ENCODE results near the gene SLC25A1. TPM values are rescaled to one million over a fixed set of nuclear protein-coding genes. Genes with fewer than 3 reads are reported as not detected.

Gene SLC25A1
- total RNA-seq, 1 experiment from 2014 or later = 201 TPM

DNA sequence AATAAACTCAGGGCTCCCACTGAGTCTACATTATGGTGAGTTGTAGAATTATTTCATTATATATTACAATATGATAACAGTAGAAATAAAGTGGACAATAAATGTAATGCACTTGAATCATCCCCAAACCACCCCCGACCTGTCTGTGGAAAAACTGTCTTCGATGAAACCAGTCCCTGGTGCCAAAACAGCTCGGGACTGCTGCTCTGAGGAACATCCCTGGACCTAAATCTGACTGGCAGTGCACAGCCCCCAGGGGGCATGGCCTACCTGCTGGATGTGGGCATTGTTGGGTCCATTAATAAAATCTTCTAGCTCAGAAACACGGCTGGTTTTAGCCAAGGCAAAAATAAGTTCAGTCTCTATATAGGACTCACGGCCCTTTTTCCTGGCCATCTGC lies 29.3 kb upstream of the SLC25A1 start (continued):
- TF ChIP-seq E2F1 (CRISPR knock-in tag; IDR thresholded peaks at IDR 0.05) (no peak), ERG (CRISPR knock-in tag; IDR thresholded peaks at IDR 0.05) (no peak), ZNF121 (CRISPR knock-in tag; IDR thresholded peaks at IDR 0.05) (no peak), KAT7 (CRISPR knock-in tag; IDR thresholded peaks at IDR 0.05; ENCODE audit: borderline replicate concordance) (no peak), ETV6 (CRISPR knock-in tag; IDR thresholded peaks at IDR 0.05) (no peak), ZMAT4 (CRISPR knock-in tag; IDR thresholded peaks at IDR 0.05) (no peak), GRHL2 (CRISPR knock-in tag; IDR thresholded peaks at IDR 0.05; ENCODE audit: insufficient replicate concordance, severe bottlenecking) (no peak), NR2C2 (CRISPR knock-in tag; IDR thresholded peaks at IDR 0.05) (no peak), ZNF263 (CRISPR knock-in tag; IDR thresholded peaks at IDR 0.05; ENCODE audit: low read depth) (no peak), SMAD3 (CRISPR knock-in tag; IDR thresholded peaks at IDR 0.05; ENCODE audit: borderline replicate concordance) (no peak)
- TF ChIP-seq, protein P1, sequence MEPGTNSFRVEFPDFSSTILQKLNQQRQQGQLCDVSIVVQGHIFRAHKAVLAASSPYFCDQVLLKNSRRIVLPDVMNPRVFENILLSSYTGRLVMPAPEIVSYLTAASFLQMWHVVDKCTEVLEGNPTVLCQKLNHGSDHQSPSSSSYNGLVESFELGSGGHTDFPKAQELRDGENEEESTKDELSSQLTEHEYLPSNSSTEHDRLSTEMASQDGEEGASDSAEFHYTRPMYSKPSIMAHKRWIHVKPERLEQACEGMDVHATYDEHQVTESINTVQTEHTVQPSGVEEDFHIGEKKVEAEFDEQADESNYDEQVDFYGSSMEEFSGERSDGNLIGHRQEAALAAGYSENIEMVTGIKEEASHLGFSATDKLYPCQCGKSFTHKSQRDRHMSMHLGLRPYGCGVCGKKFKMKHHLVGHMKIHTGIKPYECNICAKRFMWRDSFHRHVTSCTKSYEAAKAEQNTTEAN (CRISPR knock-in tag; IDR thresholded peaks at IDR 0.05) = no peak
- TF ChIP-seq, protein P2, sequence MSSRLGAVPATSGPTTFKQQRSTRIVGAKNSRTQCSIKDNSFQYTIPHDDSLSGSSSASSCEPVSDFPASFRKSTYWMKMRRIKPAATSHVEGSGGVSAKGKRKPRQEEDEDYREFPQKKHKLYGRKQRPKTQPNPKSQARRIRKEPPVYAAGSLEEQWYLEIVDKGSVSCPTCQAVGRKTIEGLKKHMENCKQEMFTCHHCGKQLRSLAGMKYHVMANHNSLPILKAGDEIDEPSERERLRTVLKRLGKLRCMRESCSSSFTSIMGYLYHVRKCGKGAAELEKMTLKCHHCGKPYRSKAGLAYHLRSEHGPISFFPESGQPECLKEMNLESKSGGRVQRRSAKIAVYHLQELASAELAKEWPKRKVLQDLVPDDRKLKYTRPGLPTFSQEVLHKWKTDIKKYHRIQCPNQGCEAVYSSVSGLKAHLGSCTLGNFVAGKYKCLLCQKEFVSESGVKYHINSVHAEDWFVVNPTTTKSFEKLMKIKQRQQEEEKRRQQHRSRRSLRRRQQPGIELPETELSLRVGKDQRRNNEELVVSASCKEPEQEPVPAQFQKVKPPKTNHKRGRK (CRISPR knock-in tag; IDR thresholded peaks at IDR 0.05; ENCODE audit: borderline replicate concordance) = no peak
- TF ChIP-seq, protein P3, sequence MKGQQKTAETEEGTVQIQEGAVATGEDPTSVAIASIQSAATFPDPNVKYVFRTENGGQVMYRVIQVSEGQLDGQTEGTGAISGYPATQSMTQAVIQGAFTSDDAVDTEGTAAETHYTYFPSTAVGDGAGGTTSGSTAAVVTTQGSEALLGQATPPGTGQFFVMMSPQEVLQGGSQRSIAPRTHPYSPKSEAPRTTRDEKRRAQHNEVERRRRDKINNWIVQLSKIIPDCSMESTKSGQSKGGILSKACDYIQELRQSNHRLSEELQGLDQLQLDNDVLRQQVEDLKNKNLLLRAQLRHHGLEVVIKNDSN (CRISPR knock-in tag; IDR thresholded peaks at IDR 0.05) = no peak

DNA sequence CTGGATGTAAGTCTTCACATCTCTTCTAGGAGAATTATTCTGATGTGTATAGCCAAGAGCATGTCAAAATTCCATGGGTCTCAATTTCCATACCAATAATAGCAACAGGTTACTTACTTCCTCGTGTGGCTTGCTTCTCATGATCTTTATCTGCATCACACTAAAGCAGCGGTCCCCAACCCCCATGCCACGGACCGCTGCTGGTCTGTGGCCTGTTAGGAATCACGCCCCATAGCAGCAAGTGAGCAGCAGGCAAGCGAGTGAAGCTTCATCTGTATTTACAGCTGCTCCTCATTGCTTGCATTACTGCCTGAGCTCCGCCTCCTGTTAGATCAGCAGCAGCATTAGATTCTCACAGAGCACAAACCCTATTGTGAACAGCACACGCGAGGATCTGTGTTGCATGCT lies 28.9 kb upstream of the SLC25A1 start:
- Mint-ChIP-seq H3K27me3 (ENCODE audit: low read depth) (no peaks in the 10 kb centered on the region), H3K27ac (peak overlapping the region; percentile 54; the same call in 1 of the 2 replicates), H3K36me3 (peaks cover 22% of the 10 kb centered on the region), H3K9me3 (peaks cover 5% of the 10 kb centered on the region), H3K4me3 (no peak overlapping the region), H3K4me1 (peaks cover 5% of the 10 kb centered on the region)
- DNase-seq (ENCODE audit: low spot score) (no peak), ATAC-seq (no peak)
- ChIA-PET POLR2A (no interaction called here), CTCF (interaction anchor here (0.5 to 0.6 kb wide), 2 partner anchors 117 to 266 kb away, joined by 3 to 4 read pairs; no protein-coding TSS in a partner anchor)
- TF ChIP-seq ETV6 (CRISPR knock-in tag; IDR thresholded peaks at IDR 0.05) = no peak
- TF ChIP-seq SP1 (CRISPR knock-in tag; conservative IDR thresholded peaks at IDR 0.05) = no peak
- no peak for TF ChIP-seq ZNF219 (CRISPR knock-in tag; IDR thresholded peaks at IDR 0.05; ENCODE audit: borderline replicate concordance)
- TF ChIP-seq TP53 (CRISPR knock-in tag; IDR thresholded peaks at IDR 0.05) = no peak
- TF ChIP-seq TEAD1 (CRISPR knock-in tag; IDR thresholded peaks at IDR 0.05) = no peak
- no peak for TF ChIP-seq FOXJ3 (CRISPR knock-in tag; IDR thresholded peaks at IDR 0.05; ENCODE audit: borderline replicate concordance)
- no peak for TF ChIP-seq ZNF416 (CRISPR knock-in tag; IDR thresholded peaks at IDR 0.05)
- no peak for TF ChIP-seq ERG (CRISPR knock-in tag; IDR thresholded peaks at IDR 0.05)
- no peak for TF ChIP-seq ZNF317 (CRISPR knock-in tag; IDR thresholded peaks at IDR 0.05; ENCODE audit: borderline replicate concordance, low read depth)
- TF ChIP-seq, protein P4, sequence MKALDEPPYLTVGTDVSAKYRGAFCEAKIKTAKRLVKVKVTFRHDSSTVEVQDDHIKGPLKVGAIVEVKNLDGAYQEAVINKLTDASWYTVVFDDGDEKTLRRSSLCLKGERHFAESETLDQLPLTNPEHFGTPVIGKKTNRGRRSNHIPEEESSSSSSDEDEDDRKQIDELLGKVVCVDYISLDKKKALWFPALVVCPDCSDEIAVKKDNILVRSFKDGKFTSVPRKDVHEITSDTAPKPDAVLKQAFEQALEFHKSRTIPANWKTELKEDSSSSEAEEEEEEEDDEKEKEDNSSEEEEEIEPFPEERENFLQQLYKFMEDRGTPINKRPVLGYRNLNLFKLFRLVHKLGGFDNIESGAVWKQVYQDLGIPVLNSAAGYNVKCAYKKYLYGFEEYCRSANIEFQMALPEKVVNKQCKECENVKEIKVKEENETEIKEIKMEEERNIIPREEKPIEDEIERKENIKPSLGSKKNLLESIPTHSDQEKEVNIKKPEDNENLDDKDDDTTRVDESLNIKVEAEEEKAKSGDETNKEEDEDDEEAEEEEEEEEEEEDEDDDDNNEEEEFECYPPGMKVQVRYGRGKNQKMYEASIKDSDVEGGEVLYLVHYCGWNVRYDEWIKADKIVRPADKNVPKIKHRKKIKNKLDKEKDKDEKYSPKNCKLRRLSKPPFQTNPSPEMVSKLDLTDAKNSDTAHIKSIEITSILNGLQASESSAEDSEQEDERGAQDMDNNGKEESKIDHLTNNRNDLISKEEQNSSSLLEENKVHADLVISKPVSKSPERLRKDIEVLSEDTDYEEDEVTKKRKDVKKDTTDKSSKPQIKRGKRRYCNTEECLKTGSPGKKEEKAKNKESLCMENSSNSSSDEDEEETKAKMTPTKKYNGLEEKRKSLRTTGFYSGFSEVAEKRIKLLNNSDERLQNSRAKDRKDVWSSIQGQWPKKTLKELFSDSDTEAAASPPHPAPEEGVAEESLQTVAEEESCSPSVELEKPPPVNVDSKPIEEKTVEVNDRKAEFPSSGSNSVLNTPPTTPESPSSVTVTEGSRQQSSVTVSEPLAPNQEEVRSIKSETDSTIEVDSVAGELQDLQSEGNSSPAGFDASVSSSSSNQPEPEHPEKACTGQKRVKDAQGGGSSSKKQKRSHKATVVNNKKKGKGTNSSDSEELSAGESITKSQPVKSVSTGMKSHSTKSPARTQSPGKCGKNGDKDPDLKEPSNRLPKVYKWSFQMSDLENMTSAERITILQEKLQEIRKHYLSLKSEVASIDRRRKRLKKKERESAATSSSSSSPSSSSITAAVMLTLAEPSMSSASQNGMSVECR (CRISPR knock-in tag; IDR thresholded peaks at IDR 0.05; ENCODE audit: borderline replicate concordance) = no peak
- no peak for TF ChIP-seq ZNF232 (CRISPR knock-in tag; IDR thresholded peaks at IDR 0.05)
- TF ChIP-seq PRRX2 (CRISPR knock-in tag; IDR thresholded peaks at IDR 0.05) = no peak
- no peak for TF ChIP-seq CREM (CRISPR knock-in tag; IDR thresholded peaks at IDR 0.05)
